Esophagus (tissue), 2 donors: ENCODE measurements around the gene PCDHA5. TPM values are rescaled to one million over a fixed set of nuclear protein-coding genes. Genes with fewer than 3 reads are reported as not detected.
"Not testable (repeated sequence)": the region's sequence is repeated elsewhere in the genome, so short reads cannot be mapped to it uniquely, and the experiment has no call there.

Source experiments
- H3K27ac ChIP-seq, 2 donors: one replicate each; pipeline ENCODE4 v1.5.1; 2013; ENCODE audit warnings: low read depth in 2 of 2, mild to moderate bottlenecking in 2 of 2, inconsistent platforms in 1 of 2, low read length in 1 of 2, moderate library complexity in 1 of 2
- H3K27me3 ChIP-seq, 2 donors: one replicate each; pipeline ENCODE4 v1.6.1; 2013; ENCODE audit warnings: low read length in 2 of 2, control low read depth in 1 of 2, mild to moderate bottlenecking in 1 of 2; ENCODE audit not compliant: insufficient read depth in 2 of 2, control insufficient read depth in 1 of 2
- H3K36me3 ChIP-seq, 2 donors: one replicate each; pipeline ENCODE4 v1.6.1; 2013; ENCODE audit warnings: low read length in 1 of 2; ENCODE audit not compliant: control insufficient read depth in 2 of 2, insufficient read depth in 2 of 2
- H3K4me1 ChIP-seq, 2 donors: one replicate each; pipeline ENCODE4 v1.6.1; 2013; ENCODE audit warnings: low read length in 1 of 2; ENCODE audit not compliant: control insufficient read depth in 2 of 2, insufficient read depth in 2 of 2
- H3K4me3 ChIP-seq, 2 donors: one replicate each; pipeline ENCODE4 v1.5.1; 2013; ENCODE audit warnings: low read length in 2 of 2, mild to moderate bottlenecking in 2 of 2, low read depth in 1 of 2, moderate library complexity in 1 of 2
- H3K9me3 ChIP-seq, 2 donors: one replicate each; pipeline ENCODE4 v1.6.1; 2013; ENCODE audit warnings: mild to moderate bottlenecking in 2 of 2, low read depth in 1 of 2, low read length in 1 of 2, moderate library complexity in 1 of 2; ENCODE audit not compliant: control insufficient read depth in 2 of 2, insufficient read depth in 1 of 2
- WGBS, 2 donors: extraction: QIAGEN DNeasy Blood & Tissue Kit; methylation state at CpG; one replicate each; pipeline ENCODE4 v1.1.7; 2013; 5-methylcytosine and 5-hydroxymethylcytosine counted together
- polyA plus RNA-seq, 2 donors: library from polyadenylated mRNA; stranded (reverse); fragments of 200-250 nt; gene quantifications; one replicate each; pipeline ENCODE4 v1.2.3, GENCODE V29; 2013
- donor health status: healthy with polysubstance abuse.
- donor health status: Bipolar disorder and iron deficiency.

PCDHA5 gene
- polyA plus RNA-seq, 2 donors: 0.04 TPM; not detected in 1

DNA sequence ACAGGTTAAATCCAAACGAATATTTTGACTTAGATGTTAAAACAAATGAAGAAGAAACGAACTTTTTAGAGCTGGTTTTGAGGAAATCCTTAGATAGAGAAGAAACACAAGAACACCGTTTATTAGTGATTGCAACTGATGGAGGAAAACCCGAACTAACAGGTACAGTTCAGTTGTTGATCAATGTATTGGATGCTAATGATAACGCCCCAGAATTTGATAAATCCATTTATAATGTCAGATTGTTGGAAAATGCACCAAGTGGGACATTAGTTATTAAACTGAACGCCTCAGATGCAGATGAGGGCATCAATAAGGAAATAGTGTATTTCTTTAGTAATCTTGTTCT, 842 bp downstream of the PCDHA5 start:
- peaks cover 18 to 19% of the 10 kb centered on the region in 2 donors for H3K9me3 ChIP-seq
- H3K36me3 ChIP-seq: no peaks in the 10 kb centered on the region
- WGBS, 2 donors: 26 to 29% methylated on average over 6 of the region's 6 CpGs
- H3K4me3 ChIP-seq: no peak overlapping the region
- no peaks in the 10 kb centered on the region for H3K27me3 ChIP-seq
- no peak overlapping the region for H3K27ac ChIP-seq
- no peaks in the 10 kb centered on the region for H3K4me1 ChIP-seq

DNA sequence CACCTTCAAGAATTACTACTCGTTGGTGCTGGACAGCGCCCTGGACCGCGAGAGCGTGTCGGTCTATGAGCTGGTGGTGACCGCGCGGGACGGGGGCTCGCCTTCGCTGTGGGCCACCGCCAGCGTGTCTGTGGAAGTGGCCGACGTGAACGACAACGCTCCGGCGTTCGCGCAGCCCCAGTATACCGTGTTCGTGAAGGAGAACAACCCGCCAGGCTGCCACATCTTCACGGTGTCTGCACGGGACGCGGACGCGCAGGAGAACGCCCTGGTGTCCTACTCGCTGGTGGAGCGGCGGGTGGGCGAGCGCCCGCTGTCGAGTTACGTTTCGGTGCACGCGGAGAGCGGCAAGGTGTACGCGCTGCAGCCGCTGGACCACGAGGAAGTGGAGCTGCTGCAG, 1.6 kb downstream of the PCDHA5 start:
- H3K27ac ChIP-seq, H3K27me3 ChIP-seq, H3K4me1 ChIP-seq, H3K4me3 ChIP-seq, H3K36me3 ChIP-seq: not testable (repeated sequence)
- WGBS, 2 donors: 57 to 60% methylated on average over 48 of the region's 48 CpGs
- H3K9me3 ChIP-seq: peaks cover 18 to 20% of the 10 kb centered on the region in 2 donors

GRCh38 chr5:140823475-140823874, 2.1 kb downstream of the PCDHA5 start:
- Histone ChIP-seq H3K4me3 (no peak overlapping the region), H3K27ac (no peak overlapping the region), H3K4me1 (no peaks in the 10 kb centered on the region), H3K27me3 (no peaks in the 10 kb centered on the region), H3K9me3 (peaks cover 22 to 23% of the 10 kb centered on the region in 2 donors), H3K36me3 (no peaks in the 10 kb centered on the region)
- WGBS, 2 donors: 58 to 62% methylated on average over 38 of the region's 38 CpGs

DNA sequence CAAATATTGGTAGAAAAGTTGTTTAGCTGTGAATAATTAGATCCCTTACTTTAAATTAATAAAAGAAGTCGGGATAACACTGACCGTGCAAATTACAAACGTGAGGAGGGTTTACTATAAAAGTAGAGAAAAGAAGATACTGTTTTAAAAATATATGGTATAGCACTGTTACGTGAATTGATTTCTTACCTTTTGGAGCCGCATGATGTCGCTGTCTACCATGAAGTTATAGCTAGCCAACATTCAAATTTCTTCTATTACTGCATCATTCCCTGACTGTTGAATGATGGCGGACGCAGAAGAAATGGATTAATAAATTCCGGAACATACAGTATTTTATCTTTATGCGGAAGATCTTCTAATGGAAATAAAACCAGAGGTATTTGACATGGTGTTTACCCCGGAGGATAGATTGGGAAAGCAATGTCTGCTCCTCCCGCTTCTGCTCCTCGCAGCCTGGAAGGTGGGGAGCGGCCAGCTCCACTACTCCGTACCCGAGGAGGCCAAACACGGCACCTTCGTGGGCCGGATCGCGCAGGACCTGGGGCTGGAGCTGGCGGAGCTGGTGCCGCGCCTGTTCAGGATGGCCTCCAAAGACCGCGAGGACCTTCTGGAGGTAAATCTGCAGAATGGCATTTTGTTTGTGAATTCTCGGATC, 6.4 kb downstream of the PCDHA5 start, which contains the start of gene PCDHA6:
TSS of gene PCDHA6 (plus strand) at position 257 of the 658 bp plus-strand sequence. CDS start at position 389, 132 bp downstream.
- Histone ChIP-seq H3K27ac (no peak within 1 kb of the TSS), H3K27me3 (no peaks in the 10 kb centered on the region), H3K4me1 (no peaks in the 10 kb centered on the region), H3K4me3 (no peak within 1 kb of the TSS), H3K36me3 (no peaks in the 10 kb centered on the region), H3K9me3 (peaks cover 20 to 25% of the 10 kb centered on the region in 2 donors)
- 20 to 24% methylated on average over 27 of the region's 27 CpGs for WGBS, 2 donors

DNA sequence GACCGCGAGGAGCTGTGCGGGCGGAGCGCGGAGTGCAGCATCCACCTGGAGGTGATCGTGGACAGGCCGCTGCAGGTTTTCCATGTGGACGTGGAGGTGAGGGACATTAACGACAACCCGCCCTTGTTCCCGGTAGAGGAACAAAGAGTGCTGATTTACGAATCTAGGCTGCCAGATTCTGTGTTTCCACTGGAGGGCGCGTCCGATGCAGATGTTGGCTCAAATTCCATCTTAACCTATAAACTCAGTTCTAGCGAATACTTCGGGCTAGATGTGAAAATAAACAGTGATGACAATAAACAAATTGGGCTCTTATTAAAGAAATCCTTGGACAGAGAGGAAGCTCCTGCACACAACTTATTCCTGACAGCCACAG, 6.9 kb downstream of the PCDHA5 start:
- no peak overlapping the region for H3K27ac ChIP-seq
- H3K27me3 ChIP-seq: no peaks in the 10 kb centered on the region
- peaks cover 16 to 20% of the 10 kb centered on the region in 2 donors for H3K9me3 ChIP-seq
- H3K4me1 ChIP-seq: no peaks in the 10 kb centered on the region
- no peaks in the 10 kb centered on the region for H3K36me3 ChIP-seq
- WGBS, 2 donors: 18 to 31% methylated on average over 18 of the region's 18 CpGs
- no peak overlapping the region for H3K4me3 ChIP-seq

DNA sequence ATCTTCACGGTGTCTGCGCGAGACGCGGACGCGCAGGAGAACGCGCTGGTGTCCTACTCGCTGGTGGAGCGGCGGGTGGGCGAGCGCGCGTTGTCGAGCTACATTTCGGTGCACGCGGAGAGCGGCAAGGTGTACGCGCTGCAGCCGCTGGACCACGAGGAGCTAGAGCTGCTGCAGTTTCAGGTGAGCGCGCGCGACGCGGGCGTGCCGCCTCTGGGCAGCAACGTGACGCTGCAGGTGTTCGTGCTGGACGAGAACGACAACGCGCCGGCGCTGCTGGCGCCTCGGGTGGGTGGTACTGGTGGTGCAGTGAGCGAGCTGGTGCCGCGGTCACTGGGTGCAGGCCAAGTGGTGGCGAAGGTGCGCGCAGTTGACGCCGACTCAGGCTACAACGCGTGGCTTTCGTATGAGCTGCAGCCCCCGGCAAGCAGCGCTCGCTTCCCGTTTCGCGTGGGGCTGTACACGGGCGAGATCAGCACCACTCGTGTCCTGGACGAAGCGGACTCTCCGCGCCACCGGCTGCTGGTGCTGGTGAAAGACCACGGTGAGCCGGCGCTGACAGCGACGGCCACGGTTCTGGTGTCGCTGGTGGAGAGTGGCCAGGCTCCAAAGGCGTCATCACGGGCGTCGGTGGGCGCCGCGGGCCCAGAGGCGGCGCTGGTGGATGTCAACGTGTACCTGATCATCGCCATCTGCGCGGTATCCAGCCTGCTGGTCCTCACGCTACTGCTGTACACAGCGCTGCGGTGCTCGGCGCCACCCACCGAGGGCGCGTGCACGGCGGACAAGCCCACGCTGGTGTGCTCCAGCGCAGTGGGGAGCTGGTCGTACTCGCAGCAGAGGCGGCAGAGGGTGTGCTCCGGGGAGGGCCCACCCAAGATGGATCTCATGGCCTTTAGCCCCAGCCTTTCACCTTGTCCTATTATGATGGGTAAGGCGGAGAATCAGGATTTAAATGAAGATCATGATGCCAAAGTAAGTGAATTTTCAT, 8.4 kb downstream of the PCDHA5 start:
- H3K4me1 ChIP-seq, H3K36me3 ChIP-seq, H3K27ac ChIP-seq, H3K27me3 ChIP-seq, H3K4me3 ChIP-seq: not testable (repeated sequence)
- peaks cover 15 to 18% of the 10 kb centered on the region in 2 donors for H3K9me3 ChIP-seq
- WGBS, 2 donors: 43 to 50% methylated on average over 97 to 106 of the region's 106 CpGs

DNA sequence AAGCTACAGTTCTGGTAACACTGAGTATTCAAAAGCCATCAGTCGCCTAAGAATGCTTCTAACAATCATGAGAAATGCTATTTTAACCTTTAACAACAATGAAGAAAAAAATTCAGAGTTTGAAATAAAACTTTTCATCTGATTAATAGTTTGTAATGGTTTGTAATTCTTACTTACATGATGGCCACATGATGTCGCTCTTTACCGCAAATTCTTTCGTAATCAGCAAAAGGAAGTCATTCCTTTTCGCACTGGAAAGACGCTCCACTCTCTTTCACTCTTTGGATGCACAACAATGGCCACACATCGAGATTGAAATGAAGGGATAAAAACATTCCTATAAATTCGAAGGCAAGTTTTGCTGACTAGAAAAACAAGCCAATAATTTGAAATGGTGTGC, 12.6 kb downstream of the PCDHA5 start, which contains the start of gene PCDHA7:
TSS of gene PCDHA7 (plus strand) at position 277 of the 400 bp plus-strand sequence. CDS start at position 392, 115 bp downstream.
- Histone ChIP-seq H3K4me3 (no peak within 1 kb of the TSS), H3K4me1 (no peaks in the 10 kb centered on the region), H3K36me3 (no peaks in the 10 kb centered on the region), H3K9me3 (peaks cover 21 to 27% of the 10 kb centered on the region in 2 donors), H3K27me3 (no peaks in the 10 kb centered on the region), H3K27ac (no peak within 1 kb of the TSS)
- 11 to 13% methylated on average over 8 of the region's 8 CpGs for WGBS, 2 donors

GRCh38 chr5:140834439-140835008, 13.1 kb downstream of the PCDHA5 start:
- H3K36me3 ChIP-seq, H3K4me3 ChIP-seq, H3K27me3 ChIP-seq, H3K4me1 ChIP-seq, H3K27ac ChIP-seq: not testable (repeated sequence)
- WGBS, 2 donors: 25 to 29% methylated on average over 23 to 28 of the region's 38 CpGs
- H3K9me3 ChIP-seq: peaks cover 21 to 25% of the 10 kb centered on the region in 2 donors

- H3K4me3 ChIP-seq: no peak overlapping the region
- peaks cover 15 to 18% of the 10 kb centered on the region in 2 donors for H3K9me3 ChIP-seq
- H3K4me1 ChIP-seq: no peaks in the 10 kb centered on the region
- WGBS, 2 donors: 48 to 51% methylated on average over 97 to 103 of the region's 103 CpGs
- H3K36me3 ChIP-seq: no peaks in the 10 kb centered on the region
- H3K27ac ChIP-seq: no peak overlapping the region
- no peaks in the 10 kb centered on the region for H3K27me3 ChIP-seq
Measured at GRCh38 chr5:140835622-140836510, 14.5 kb downstream of the PCDHA5 start.
